Cardiac fibroblast (primary cell): ENCODE measurements around the gene CCDC73.

Experiments
- DNase-seq, 2 donors: peaks; one replicate each; pipeline versions ENCODE4 v3.0.0 to v3.0.0-alpha.2; 2010; ENCODE audit warnings: low read depth in 2 of 2
- H3K4me3 ChIP-seq, 2 donors: replicated peaks in 1 of 2; 1 replicate in 1 of 2; 2 replicates in 1 of 2; pipeline ENCODE4 v1.5.1; 2011; ENCODE audit warnings: low read depth in 2 of 2, low read length in 2 of 2, mild to moderate bottlenecking in 2 of 2, moderate library complexity in 1 of 2
- CTCF ChIP-seq: IDR thresholded peaks from one replicate; pipeline ENCODE4 v1.5.1; 2011; ENCODE audit warnings: low read depth, mild to moderate bottlenecking, low read length, inconsistent platforms

CCDC73 gene

GRCh38 chr11:32817852-32818183 lies 23.4 kb upstream of the CCDC73 start:
- no peak for DNase-seq
- no peak for TF ChIP-seq CTCF
- H3K4me3 ChIP-seq = no peak overlapping the region

- no peak overlapping the region for H3K4me3 ChIP-seq
- no peak for TF ChIP-seq CTCF
- DNase-seq = peak in 1 of 2 donors; percentile 16
These were observed 22.9 kb upstream of the CCDC73 start for GRCh38 chr11:32817181-32817851.

- DNase-seq = peak; percentile 81 to 85
- peak; percentile 89 for TF ChIP-seq CTCF
- no peak overlapping the region for H3K4me3 ChIP-seq
These were observed 14.9 kb upstream of the CCDC73 start for GRCh38 chr11:32809313-32809712.

GRCh38 chr11:32796425-32796824 lies 2.0 kb upstream of the CCDC73 start:
- no peak overlapping the region for H3K4me3 ChIP-seq
- no peak for DNase-seq
- no peak for TF ChIP-seq CTCF

- peak; percentile 45 to 57 for DNase-seq
- TF ChIP-seq CTCF = peak; percentile 57
- no peak overlapping the region for H3K4me3 ChIP-seq
These were observed 1.4 kb downstream of the CCDC73 start for GRCh38 chr11:32792948-32793475.

GRCh38 chr11:32792111-32792947 lies 2.1 kb downstream of the CCDC73 start:
- TF ChIP-seq CTCF = no peak
- H3K4me3 ChIP-seq = no peak overlapping the region
- no peak for DNase-seq
